Testis (tissue), 3 donors: ENCODE measurements around the gene DNAJB2. TPM values are rescaled to one million over a fixed set of nuclear protein-coding genes. Genes with fewer than 3 reads are reported as not detected.
A peak's percentile ranks its signal among the peaks of the same experiment; 100 is the strongest.

Experiments
- DNase-seq: peaks from one replicate; pipeline ENCODE4 v3.0.0-alpha.2; 2019
- H3K27ac ChIP-seq, 2 donors: fragments of 200-600 bp; sonication (generic); one replicate each; pipeline ENCODE4 v1.5.1; 2019
- H3K27me3 ChIP-seq: fragments of 200-600 bp; sonication (generic); one replicate; pipeline ENCODE4 v1.5.1; 2019
- H3K36me3 ChIP-seq: fragments of 200-600 bp; sonication (generic); one replicate; pipeline ENCODE4 v1.5.1; 2017; ENCODE audit warnings: low read depth; ENCODE audit errors: missing control alignments
- H3K4me1 ChIP-seq: fragments of 200-600 bp; sonication (generic); one replicate; pipeline ENCODE4 v1.5.1; 2019
- H3K4me3 ChIP-seq, 2 donors: fragments of 200-600 bp; sonication (generic); one replicate each; pipeline ENCODE4 v1.5.1; 2017 to 2019
- H3K9me3 ChIP-seq: fragments of 200-600 bp; sonication (generic); one replicate; pipeline ENCODE4 v1.5.1; 2017
- CTCF ChIP-seq, 3 experiments: fragments of 450-650 bp in 2 of 3; fragments of 200-600 bp in 1 of 3; sonication (generic) in 1 of 3; IDR thresholded peaks; one replicate each; pipeline ENCODE4 v1.5.1; 2016 to 2019; ENCODE audit warnings: antibody characterized with exemption in 3 of 3, mild to moderate bottlenecking in 2 of 3, moderate library complexity in 1 of 3
- POLR2A ChIP-seq: fragments of 450-650 bp; IDR thresholded peaks from one replicate; pipeline ENCODE4 v1.6.1; 2017; ENCODE audit warnings: antibody characterized with exemption, mild to moderate bottlenecking, moderate library complexity
- WGBS, 2 donors: methylation state at CpG; one replicate each; pipeline ENCODE4 v1.1.5; 2018; 5-methylcytosine and 5-hydroxymethylcytosine counted together
- intact Hi-C: fragments of 100-400 bp; cut with DNase I; formaldehyde crosslinking; loops from one replicate; pipeline ENCODE4 v1.15.1; 2023; ENCODE audit warnings: low total_unique reads
- polyA plus RNA-seq: library from polyadenylated mRNA; stranded (reverse); fragments of 350-450 nt; fragmentation: Illumina TruSeq; extraction: RNeasy Lipid Tissue Mini Kit (QIAGEN cat#74804); gene quantifications from one replicate; pipeline ENCODE4 v1.2.3, GENCODE V29; 2014; ENCODE audit warnings: low read depth, low replicate concordance; ENCODE audit not compliant: insufficient read depth
- total RNA-seq, 2 donors: library from RNA; depleted of rRNA; stranded (reverse); fragments of >200 nt; gene quantifications; one replicate each; pipeline ENCODE4 v1.2.3, GENCODE V29; 2016

The DNAJB2 gene
- total and polyA plus RNA-seq, 3 donors from 2014 or later: 139 to 152 (median 149) TPM

GRCh38 chr2:219325136-219325535 lies 46.0 kb downstream of the DNAJB2 start:
- no peak overlapping the region for H3K27ac ChIP-seq
- H3K9me3 ChIP-seq: no peaks in the 10 kb centered on the region
- intact Hi-C loops: no loop called here
- WGBS, 2 donors: 72 to 80% methylated on average over 4 of the region's 4 CpGs
- no peaks in the 10 kb centered on the region for H3K4me1 ChIP-seq
- no peaks in the 10 kb centered on the region for H3K36me3 ChIP-seq
- TF ChIP-seq POLR2A: no peak
- no peak for TF ChIP-seq CTCF (IDR thresholded peaks at IDR 0.05)
- H3K27me3 ChIP-seq: no peaks in the 10 kb centered on the region
- no peak for DNase-seq
- no peak overlapping the region for H3K4me3 ChIP-seq

GRCh38 chr2:219325657-219326315 lies 46.6 kb downstream of the DNAJB2 start:
- DNase-seq: no peak
- WGBS, 2 donors: 71 to 74% methylated on average over 9 of the region's 9 CpGs
- no peaks in the 10 kb centered on the region for H3K4me1 ChIP-seq
- no peak overlapping the region for H3K4me3 ChIP-seq
- H3K36me3 ChIP-seq: no peaks in the 10 kb centered on the region
- H3K9me3 ChIP-seq: no peaks in the 10 kb centered on the region
- H3K27ac ChIP-seq: no peak overlapping the region
- intact Hi-C loops: no loop called here
- no peak for TF ChIP-seq CTCF (IDR thresholded peaks at IDR 0.05)
- TF ChIP-seq POLR2A: no peak
- no peaks in the 10 kb centered on the region for H3K27me3 ChIP-seq

- Histone ChIP-seq H3K27ac (no peak overlapping the region), H3K4me3 (no peak overlapping the region), H3K9me3 (no peaks in the 10 kb centered on the region), H3K27me3 (no peaks in the 10 kb centered on the region), H3K36me3 (no peaks in the 10 kb centered on the region), H3K4me1 (no peaks in the 10 kb centered on the region)
- TF ChIP-seq CTCF (IDR thresholded peaks at IDR 0.05): no peak
- no peak for TF ChIP-seq POLR2A
- intact Hi-C loops: no loop called here
- 60 to 65% methylated on average over 2 of the region's 2 CpGs for WGBS, 2 donors
- no peak for DNase-seq
Observed at GRCh38 chr2:219327719-219328118, 48.6 kb downstream of the DNAJB2 start.

DNA sequence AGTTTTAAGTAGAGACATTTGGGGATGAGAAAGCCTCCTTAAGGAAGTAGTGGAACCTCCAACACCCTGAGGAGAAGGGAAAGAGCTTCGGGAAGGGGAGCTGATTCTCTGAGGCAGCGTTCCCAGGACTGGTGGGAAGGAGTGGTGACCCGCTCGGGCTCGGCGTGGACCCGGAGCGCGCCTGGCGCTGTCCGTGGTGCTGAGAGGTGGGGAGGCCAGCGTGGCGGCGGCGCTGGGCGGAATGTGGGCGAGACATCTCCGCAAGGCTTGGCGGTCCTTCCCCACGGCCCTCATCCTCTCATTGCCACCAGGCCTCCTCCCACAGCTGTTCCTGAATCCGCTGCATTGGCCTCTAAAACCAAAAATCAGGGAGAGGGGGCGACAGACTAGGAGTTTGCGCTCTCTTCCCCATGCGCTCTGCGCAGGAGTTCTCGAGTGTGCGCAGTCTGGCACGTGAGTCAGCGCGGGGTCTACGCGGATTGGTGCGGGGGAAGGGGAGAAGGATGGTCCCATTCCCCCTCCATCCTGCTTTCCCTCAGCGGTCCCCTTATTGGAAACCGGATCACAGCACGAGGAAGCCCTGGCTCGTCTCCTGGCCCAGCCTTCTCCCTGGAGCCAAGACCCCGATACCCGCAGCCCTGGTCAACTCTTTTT lies 52.5 kb downstream of the DNAJB2 start:
- H3K9me3 ChIP-seq: no peaks in the 10 kb centered on the region
- DNase-seq: peak; percentile 65
- H3K36me3 ChIP-seq: no peaks in the 10 kb centered on the region
- H3K4me1 ChIP-seq: no peaks in the 10 kb centered on the region
- H3K27me3 ChIP-seq: no peaks in the 10 kb centered on the region
- no peak overlapping the region for H3K4me3 ChIP-seq
- intact Hi-C loops: no loop called here
- TF ChIP-seq POLR2A: no peak
- TF ChIP-seq CTCF (IDR thresholded peaks at IDR 0.05): no peak
- WGBS, 2 donors: 8% methylated on average over 32 to 39 of the region's 39 CpGs
- no peak overlapping the region for H3K27ac ChIP-seq

GRCh38 chr2:219332542-219332941 lies 53.4 kb downstream of the DNAJB2 start, which contains the start of gene RESP18:
TSS of gene RESP18 (minus strand) at chr2:219332744.
- Histone ChIP-seq H3K27me3 (no peaks in the 10 kb centered on the region), H3K4me3 (no peak within 1 kb of the TSS), H3K27ac (no peak within 1 kb of the TSS), H3K4me1 (no peaks in the 10 kb centered on the region), H3K36me3 (no peaks in the 10 kb centered on the region), H3K9me3 (no peaks in the 10 kb centered on the region)
- intact Hi-C loops: no loop called here
- TF ChIP-seq POLR2A: no peak
- TF ChIP-seq CTCF (IDR thresholded peaks at IDR 0.05): no peak
- no peak for DNase-seq
- WGBS, 2 donors: 1 to 3% methylated on average over 9 to 24 of the region's 24 CpGs
